HG03460 (cell line): ENCODE results near the gene ITIH6.
"Not testable (repeated sequence)": the region's sequence is repeated elsewhere in the genome, so short reads cannot be mapped to it uniquely, and the experiment has no call there.

Source experiments
- ATAC-seq: cut with Tn5 transposase; IDR thresholded peaks from one replicate; pipeline ENCODE4 v1.9.1; 2021; ENCODE audit not compliant: unreplicated experiment

The ITIH6 gene

GRCh38 chrX:54808605-54809483 lies 10.8 kb upstream of the ITIH6 start:
- peak; percentile 84 for ATAC-seq

GRCh38 chrX:54808109-54808604 lies 10.1 kb upstream of the ITIH6 start:
- peak; percentile 30 for ATAC-seq

- ATAC-seq: no peak
Measured at GRCh38 chrX:54807524-54808108, 9.6 kb upstream of the ITIH6 start, which contains the start of gene MAGED2. TSS of gene MAGED2 (plus strand) at chrX:54807745. CDS start at chrX:54809332, 1,587 bp downstream.

GRCh38 chrX:54799046-54799445 lies 991 bp upstream of the ITIH6 start:
- no peak for ATAC-seq

GRCh38 chrX:54794795-54795194 lies 3.3 kb downstream of the ITIH6 start:
- ATAC-seq: no peak

GRCh38 chrX:54794028-54794427 lies 4.0 kb downstream of the ITIH6 start:
- ATAC-seq: no peak

GRCh38 chrX:54789405-54789804 lies 8.7 kb downstream of the ITIH6 start:
- not testable (repeated sequence) for ATAC-seq

GRCh38 chrX:54788446-54788845 lies 9.6 kb downstream of the ITIH6 start:
- no peak for ATAC-seq

GRCh38 chrX:54786967-54787366 lies 11.1 kb downstream of the ITIH6 start:
- no peak for ATAC-seq

- no peak for ATAC-seq
Measured at GRCh38 chrX:54785901-54786300, 12.2 kb downstream of the ITIH6 start.

- ATAC-seq: no peak
Measured at GRCh38 chrX:54776987-54777672, 20.9 kb downstream of the ITIH6 start.

GRCh38 chrX:54776061-54776460 lies 22.0 kb downstream of the ITIH6 start:
- no peak for ATAC-seq

GRCh38 chrX:54774391-54775094 lies 23.5 kb downstream of the ITIH6 start:
- ATAC-seq: not testable (repeated sequence)

- no peak for ATAC-seq
Measured at GRCh38 chrX:54758114-54759055, 39.7 kb downstream of the ITIH6 start.

- no peak for ATAC-seq
Measured at GRCh38 chrX:54754854-54755253, 43.2 kb downstream of the ITIH6 start.

- ATAC-seq: no peak
Measured at GRCh38 chrX:54748626-54749025, 49.4 kb downstream of the ITIH6 start.

GRCh38 chrX:54747733-54748393 lies 50.2 kb downstream of the ITIH6 start:
- ATAC-seq: no peak

- no peak for ATAC-seq
Measured at GRCh38 chrX:54746928-54747327, 51.1 kb downstream of the ITIH6 start.

GRCh38 chrX:54745676-54746075 lies 52.4 kb downstream of the ITIH6 start:
- ATAC-seq: no peak
